Raji (cell line): ENCODE results near the gene INF2.

ENCODE experiments used
- POLR2A ChIP-seq: IDR thresholded peaks from 2 replicates; pipeline ENCODE4 v1.6.1; 2011; ENCODE audit warnings: low read depth, low read length, control low read depth; ENCODE audit not compliant: insufficient read depth

INF2 gene

GRCh38 chr14:104741803-104742251 lies 52.4 kb downstream of the INF2 start:
- no peak for TF ChIP-seq POLR2A

DNA sequence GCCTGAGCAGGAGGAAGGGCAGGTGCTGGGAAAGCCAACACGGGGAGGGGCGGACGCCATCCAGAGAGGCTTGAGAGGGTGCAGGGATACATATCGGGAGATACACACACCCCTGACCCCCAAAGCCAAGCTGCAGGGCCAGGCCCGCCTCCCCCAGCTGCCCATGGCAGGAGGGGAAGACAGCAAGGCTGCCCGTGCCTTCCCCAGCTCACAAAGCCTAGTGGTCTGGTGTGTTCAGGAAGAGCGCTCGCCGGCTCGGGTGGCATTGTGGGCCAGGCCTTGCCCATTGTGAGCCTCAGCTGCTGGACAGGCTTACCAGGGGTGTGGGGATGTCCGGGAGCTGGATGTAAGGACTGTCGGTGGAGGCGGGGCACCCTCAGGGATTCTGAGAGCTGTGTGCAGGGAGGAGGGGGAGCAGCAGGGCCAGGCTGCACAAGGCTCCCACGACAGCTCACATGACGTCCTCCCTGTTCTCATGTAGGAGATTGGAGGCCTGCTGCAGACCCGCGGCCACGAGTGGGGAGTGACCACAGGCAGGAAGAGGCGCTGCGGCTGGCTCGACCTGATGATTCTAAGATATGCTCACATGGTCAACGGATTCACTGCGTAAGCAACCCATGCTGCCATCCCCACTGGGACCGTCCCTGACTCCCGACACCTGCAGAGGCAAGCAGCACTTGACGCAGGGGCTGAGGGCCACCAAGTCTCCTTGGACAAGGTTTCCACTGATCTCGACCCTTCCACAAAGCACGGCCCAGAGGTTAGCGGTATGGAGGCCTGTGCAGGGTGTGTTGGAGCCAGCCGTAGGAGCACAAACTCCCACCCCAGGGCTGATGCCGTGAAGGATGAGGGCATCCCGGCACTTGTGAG lies 53.4 kb downstream of the INF2 start:
- TF ChIP-seq POLR2A, result no peak

DNA sequence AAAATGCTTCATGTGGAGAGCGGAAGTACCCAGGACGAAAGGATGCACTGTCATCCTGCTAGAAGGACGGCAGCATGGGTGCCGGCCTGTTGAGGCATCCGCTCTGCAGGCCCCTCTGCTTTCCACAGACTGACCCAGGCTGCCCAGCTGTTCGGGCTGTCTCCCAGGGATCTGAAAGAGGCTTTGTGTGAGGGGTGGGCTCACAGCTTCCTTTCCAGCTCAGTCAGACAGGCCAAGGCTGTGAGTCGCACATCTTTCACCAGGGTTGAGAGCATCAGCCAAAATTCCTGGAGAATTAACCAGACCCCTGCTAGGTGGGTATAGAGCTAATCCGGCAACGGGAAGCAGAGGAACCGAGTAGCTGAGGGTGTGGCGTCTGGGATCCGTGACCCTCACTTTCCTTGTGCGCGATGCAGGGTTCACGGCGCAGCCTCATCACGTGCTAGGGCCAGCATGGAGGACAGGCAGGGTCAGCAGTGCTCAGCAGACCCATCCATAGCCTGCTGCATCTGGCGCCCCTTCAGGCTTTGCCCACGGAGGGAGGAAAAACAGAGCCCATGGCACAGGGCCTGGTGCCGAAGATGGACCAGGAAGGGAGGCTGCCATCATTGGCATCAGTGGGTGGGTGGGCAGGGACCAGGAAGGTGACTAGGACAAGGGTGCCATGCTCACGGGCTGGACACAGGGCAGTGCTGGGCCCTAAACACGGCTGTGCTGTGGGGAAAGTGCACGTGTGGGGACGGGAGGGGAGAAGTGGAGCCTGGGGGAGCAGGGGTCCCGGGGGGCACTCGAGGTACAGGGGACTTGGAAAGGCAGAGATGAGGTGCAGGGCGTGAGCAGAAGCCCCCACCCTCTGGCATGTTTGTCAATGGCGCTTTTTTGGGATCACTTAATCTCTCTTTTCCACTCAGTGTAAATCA lies 54.3 kb downstream of the INF2 start:
- no peak for TF ChIP-seq POLR2A

GRCh38 chr14:104744484-104744883 lies 55.1 kb downstream of the INF2 start:
- TF ChIP-seq POLR2A, result no peak

DNA sequence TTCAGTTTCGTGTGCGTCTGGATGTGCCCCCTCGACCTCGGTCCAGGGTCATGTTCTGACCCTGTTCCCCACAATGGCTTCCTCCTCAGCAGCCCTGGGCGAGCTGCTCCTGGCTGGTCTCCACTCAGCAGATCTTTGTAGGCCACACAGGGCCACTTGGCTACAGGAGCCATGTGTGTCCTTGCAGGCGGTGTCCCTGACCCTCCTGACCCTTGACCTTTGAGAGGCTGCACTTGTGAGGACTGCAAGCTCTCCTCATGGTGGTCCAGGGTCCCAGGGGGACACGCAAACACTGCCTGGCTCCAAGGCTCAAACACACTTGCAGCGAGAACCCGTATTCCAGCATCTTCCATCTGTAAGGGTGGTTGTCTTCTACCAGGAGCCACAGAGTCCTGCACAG lies 56.0 kb downstream of the INF2 start:
- TF ChIP-seq POLR2A, result no peak

DNA sequence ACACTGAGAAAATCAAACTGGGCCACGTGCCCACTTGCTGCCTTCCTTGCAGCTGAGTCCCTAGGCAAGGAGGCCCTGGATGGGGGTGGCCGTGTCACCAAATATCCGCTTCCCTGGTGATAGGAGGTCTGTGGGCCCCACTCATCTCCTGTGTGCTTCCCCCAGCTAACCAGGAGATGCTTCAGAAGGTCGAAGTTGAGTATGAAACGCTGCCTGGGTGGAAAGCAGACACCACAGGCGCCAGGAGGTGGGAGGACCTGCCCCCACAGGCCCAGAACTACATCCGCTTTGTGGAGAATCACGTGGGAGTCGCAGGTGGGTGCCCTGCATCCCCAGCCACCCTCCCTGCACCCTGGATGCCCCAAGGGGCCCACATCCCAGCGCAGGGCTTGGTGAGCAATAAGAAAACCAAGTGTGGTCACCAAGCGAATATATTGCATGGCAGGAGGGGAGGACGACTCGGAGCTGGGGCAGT lies 56.7 kb downstream of the INF2 start:
- TF ChIP-seq POLR2A, result no peak

DNA sequence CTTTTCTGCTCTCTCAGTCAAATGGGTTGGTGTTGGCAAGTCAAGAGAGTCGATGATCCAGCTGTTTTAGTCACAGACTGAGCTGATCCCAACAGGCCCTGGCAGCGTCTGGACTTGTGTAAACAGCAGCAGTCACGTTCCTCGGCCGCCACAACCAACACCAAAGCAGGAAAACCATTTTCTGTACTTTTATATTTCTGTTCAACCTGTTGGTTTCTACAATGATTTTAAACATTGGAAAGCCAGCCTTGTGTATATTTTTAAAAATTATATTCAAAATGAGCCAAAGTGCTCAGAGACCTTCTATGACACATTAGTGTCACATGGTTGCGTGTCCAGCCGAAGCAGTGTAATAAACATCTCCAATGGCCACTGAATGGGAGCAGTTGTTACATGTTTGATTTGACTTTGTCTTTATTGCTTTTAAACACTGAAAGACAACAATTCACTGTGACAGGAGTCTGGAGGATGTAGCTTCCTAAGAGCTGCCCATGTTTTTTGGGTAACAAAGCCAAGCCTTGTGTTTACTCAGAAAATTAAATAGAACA lies 57.6 kb downstream of the INF2 start:
- TF ChIP-seq POLR2A, result no peak

DNA sequence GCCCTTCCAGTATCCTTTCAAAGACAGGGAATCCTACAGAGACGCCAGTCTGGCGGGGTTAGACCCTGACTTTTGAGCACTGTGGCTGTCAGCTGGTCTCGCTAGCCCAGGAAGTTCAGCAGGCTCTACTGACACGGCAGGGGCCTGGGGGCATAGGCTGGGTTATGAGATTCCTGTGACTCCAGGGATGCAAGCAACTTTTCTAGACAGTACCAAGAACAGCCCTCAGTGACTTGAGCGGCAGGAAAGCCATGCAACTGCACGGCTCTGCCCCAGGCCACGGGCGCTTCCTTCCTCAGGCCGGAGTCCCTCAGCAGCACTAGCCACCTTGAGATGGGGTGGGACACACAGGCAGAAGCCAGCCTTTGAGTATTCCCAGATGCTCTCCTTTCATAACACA lies 58.5 kb downstream of the INF2 start:
- no peak for TF ChIP-seq POLR2A

DNA sequence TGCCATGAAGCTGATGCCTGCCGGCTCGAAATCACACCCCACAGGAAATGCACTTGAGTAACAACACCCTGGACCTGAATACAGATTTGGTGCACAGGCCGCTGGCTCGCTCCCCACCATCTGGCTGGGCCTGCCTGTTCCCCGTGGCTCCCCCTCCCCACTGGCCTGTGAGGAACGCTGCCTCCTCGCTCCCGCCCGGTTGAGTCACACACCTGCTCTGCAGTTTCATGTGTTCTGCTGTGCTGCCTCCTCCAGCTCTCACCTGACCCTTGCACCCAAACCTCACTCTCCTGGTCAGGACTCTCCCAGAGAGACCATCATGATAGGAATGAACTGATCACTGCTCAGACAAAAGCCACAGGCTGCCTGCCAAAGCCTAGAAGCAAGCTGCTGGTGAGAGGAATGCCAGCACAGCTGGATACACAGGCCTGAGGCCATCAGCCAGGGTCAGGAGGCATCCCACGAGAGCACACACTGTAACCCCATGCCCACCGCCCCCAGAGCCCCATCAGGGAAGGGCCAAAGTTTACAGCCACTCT lies 59.8 kb downstream of the INF2 start:
- TF ChIP-seq POLR2A, result no peak

- TF ChIP-seq POLR2A, result no peak
Measured at GRCh38 chr14:104750056-104750752, 60.8 kb downstream of the INF2 start.

DNA sequence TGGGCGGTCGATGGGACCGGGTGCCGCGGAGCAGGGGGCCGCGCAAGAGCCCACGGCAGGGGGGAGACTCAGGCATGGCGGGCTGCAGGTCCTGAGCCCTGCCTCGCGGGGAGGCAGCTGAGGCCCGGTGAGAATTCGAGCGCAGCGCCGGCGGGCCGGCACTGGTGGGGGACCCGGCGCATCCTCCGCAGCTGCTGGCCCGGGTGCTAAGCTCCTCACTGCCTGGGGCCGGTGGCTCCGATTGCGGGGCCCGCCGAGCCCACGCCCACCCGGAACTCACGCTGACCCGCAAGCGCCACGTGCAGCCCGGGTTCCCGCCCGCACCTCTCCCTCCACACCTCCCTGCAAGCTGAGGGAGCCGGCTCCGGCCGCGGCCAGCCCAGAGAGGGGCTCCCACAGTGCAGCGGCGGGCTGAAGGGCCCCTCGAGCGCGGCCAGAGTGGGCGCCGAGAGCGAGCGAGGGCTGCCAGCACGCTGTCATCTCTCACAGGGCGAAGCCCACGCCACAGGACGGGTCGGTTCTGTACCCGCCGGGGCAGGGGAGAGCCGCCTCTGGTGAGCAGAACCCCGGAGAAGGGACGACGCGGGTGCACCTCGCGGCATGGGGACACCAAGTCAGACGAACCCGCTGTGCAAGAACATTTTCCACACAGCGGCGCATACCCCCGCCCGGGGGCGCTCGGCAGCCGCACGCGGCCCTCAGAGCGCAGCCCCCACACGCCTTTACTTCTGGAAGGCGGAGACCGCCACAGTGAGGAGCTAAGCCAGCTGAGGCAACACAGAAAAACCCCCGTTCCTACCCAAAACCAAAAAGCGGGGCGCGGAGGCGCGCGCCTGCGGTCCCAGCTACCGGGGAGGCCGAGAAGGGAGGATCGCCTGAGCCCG lies 62.4 kb downstream of the INF2 start:
- TF ChIP-seq POLR2A, result no peak

DNA sequence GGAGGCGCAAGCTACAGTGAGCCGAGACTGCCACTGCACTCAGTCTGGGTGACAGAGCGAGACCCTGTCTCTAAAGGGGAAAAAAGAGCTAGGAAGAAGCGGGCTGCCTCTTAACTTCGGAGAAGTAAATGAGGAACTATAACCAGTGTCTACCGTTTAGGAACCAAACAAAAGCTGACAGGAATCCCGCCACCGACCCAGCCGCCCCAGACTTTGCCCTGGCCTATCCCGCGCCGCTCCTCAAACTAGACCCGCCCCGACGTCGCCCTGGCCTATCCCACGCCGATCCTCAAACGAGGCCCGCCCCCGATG lies 63.0 kb downstream of the INF2 start:
- TF ChIP-seq POLR2A, result peak; percentile 72

DNA sequence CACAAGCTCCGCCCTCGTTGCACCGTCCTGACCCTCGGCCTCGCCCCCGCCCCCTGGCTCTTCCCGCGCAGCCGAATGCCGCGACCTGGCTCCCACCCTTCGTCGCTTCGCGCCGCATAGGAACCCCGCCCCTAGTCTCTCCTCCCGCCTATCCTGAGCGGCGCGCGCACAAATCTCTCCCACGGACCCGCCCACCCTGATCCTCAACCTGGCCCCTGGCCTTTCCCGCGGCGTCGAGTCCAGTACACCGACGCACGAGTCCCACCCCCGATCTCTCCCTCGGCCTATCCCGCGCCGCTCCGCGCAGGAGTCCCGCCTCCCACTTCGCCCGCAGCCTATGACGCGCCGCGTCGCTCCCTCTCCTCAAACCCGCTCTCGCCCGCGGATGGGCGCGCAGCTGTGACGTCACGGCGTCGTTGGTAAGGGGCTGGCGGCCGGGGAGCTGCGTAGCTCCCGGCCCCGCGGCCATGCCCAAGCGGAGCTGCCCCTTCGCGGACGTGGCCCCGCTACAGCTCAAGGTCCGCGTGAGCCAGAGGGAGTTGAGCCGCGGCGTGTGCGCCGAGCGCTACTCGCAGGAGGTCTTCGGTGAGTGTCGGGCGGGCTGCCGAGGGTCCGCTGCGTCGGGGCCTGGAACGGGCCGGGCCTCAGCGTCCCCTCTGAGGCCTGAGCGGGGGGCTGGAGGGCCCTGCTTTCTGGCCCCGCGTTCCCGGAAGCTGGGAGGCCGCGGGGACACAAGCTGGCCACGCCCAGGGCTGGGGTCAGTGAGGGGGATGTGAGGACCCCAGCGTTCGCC lies 63.5 kb downstream of the INF2 start, which contains the start of gene SIVA1:
Gene SIVA1 (plus strand): TSS at position 413 of the 793 bp plus-strand sequence. CDS start 55 bp downstream, at position 468.
- peak; percentile 88 for TF ChIP-seq POLR2A
